NAMALWA (cell line): ENCODE data around the gene PLXNB3.
"Not testable (repeated sequence)": the region's sequence is repeated elsewhere in the genome, so short reads cannot be mapped to it uniquely, and the experiment has no call there.

Experiments
- DNase-seq: peaks from one replicate; pipeline ENCODE4 v3.0.0-alpha.2; 2015; ENCODE audit warnings: low spot score

Gene PLXNB3

GRCh38 chrX:153814591-153815315, 50.7 kb downstream of the PLXNB3 start:
- no peak for DNase-seq

GRCh38 chrX:153816831-153817690, 53.0 kb downstream of the PLXNB3 start:
- DNase-seq = peak; percentile 21

- DNase-seq = not testable (repeated sequence)
Observed at GRCh38 chrX:153818064-153818463, 54.0 kb downstream of the PLXNB3 start.

GRCh38 chrX:153818571-153819383, 54.7 kb downstream of the PLXNB3 start:
- no peak for DNase-seq

DNA sequence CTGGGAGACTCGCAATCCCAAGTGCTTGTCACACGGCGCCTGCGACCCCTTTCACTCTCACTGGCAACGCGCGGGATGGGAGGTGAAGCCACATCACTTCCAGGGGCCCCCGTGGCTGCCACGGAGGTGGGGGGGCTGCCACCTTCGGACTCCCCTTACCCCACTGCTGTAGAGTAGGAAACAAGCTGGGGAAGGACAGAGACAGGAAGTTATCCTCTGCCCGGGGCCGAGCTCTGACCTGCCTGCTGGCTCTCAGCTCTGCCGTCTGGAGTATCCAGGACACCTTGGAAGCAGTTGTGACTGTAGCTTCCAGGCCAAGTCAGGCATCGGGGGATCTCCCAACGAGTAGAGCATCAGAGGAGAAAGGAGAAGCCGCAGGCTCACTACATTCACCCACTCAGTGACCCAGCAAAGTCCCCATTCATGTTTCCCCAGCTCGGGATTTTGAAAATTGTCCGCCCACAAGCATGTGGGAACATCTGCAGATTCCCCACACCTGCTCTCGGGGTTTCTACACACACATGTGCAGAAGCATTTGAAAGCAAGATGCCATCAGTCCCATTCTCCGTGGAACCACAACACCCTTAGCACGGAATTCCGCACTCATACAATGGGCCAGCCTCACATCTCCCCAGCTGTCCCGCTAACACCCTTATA, 55.5 kb downstream of the PLXNB3 start:
- no peak for DNase-seq

GRCh38 chrX:153820601-153821000, 56.6 kb downstream of the PLXNB3 start:
- DNase-seq = no peak

GRCh38 chrX:153821066-153821465, 57.0 kb downstream of the PLXNB3 start:
- DNase-seq = no peak

DNA sequence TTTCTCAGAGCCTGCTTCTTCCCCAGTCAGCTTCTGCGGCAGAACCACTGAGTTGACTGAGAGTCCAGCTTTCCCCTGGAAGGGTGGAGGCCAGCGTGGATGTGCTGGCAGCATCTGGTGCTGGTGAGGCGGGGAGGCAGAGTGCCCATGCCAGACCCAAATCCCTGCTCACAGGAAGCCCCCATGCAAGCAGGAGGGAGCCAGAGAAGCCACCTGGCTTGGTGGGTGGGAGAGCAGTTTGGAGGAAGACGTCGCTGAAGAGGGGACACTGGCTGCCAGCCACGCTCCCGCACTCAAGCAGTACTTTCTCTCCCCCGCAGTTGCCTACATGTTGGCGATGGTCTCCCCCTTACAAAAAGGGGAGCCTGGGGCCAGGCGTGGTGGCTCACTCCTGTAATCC, 60.3 kb downstream of the PLXNB3 start:
- no peak for DNase-seq

- DNase-seq = no peak
Observed at GRCh38 chrX:153825042-153825441, 61.0 kb downstream of the PLXNB3 start.
